Lung (tissue), 12 donors: Measurements from ENCODE around the gene PIM3. TPM values are rescaled to one million over a fixed set of nuclear protein-coding genes. Genes with fewer than 3 reads are reported as not detected.

ENCODE experiments used
- ATAC-seq: fragments of 200-7000 bp; cut with Tn5 transposase; one replicate; pipeline ENCODE4 v1.9.1; 2020; ENCODE audit warnings: moderate number of reproducible peaks; ENCODE audit not compliant: insufficient read depth, low FRiP score
- DNase-seq, 3 donors: peaks; one replicate each; pipeline ENCODE4 v3.0.0-alpha.2; 2013 to 2017
- H3K27ac ChIP-seq, 2 donors: one replicate each; pipeline ENCODE4 v1.5.1; 2013; ENCODE audit warnings: mild to moderate bottlenecking in 2 of 2, moderate library complexity in 2 of 2, control low read depth in 1 of 2, inconsistent platforms in 1 of 2, low read depth in 1 of 2, low read length in 1 of 2
- H3K27me3 ChIP-seq, 3 donors: one replicate each; pipeline ENCODE4 v1.5.1; 2013; ENCODE audit warnings: low read length in 2 of 3; ENCODE audit not compliant: control insufficient read depth in 3 of 3, insufficient read depth in 3 of 3
- H3K36me3 ChIP-seq, 4 donors: one replicate each; pipeline ENCODE4 v1.5.1; 2013; ENCODE audit warnings: low read length in 4 of 4, mild to moderate bottlenecking in 1 of 4, moderate library complexity in 1 of 4; ENCODE audit not compliant: control insufficient read depth in 4 of 4, insufficient read depth in 4 of 4
- H3K4me1 ChIP-seq, 5 donors: one replicate each; pipeline ENCODE4 v1.5.1; 2013; ENCODE audit warnings: low read length in 5 of 5, mild to moderate bottlenecking in 2 of 5, moderate library complexity in 1 of 5; ENCODE audit not compliant: control insufficient read depth in 5 of 5, insufficient read depth in 5 of 5
- H3K4me3 ChIP-seq: one replicate; pipeline ENCODE4 v1.5.1; 2013; ENCODE audit warnings: mild to moderate bottlenecking, control low read depth, moderate library complexity
- H3K9ac ChIP-seq, 2 donors: one replicate each; pipeline ENCODE4 v1.5.1; 2013; ENCODE audit warnings: low read length in 2 of 2, control low read depth in 1 of 2; ENCODE audit not compliant: insufficient read depth in 1 of 2
- H3K9me3 ChIP-seq, 4 donors: one replicate each; pipeline ENCODE4 v1.5.1; 2013; ENCODE audit warnings: low read length in 3 of 4, mild to moderate bottlenecking in 1 of 4, moderate library complexity in 1 of 4; ENCODE audit not compliant: control insufficient read depth in 4 of 4, insufficient read depth in 3 of 4
- CTCF ChIP-seq: IDR thresholded peaks from 2 replicates; pipeline ENCODE4 v1.5.1; 2012; ENCODE audit warnings: mild to moderate bottlenecking; ENCODE audit errors: control extremely low read depth, extremely low read depth
- WGBS, 2 donors: extraction: QIAGEN DNeasy Blood & Tissue Kit; methylation state at CpG; one replicate each; pipeline ENCODE4 v1.1.7; 2013; 5-methylcytosine and 5-hydroxymethylcytosine counted together
- polyA plus RNA-seq, 2 donors: library from polyadenylated mRNA; stranded (reverse); fragments of 200-250 nt; gene quantifications; one replicate each; pipeline ENCODE4 v1.2.1, GENCODE V29; 2013
- total RNA-seq, 2 donors: library from RNA; depleted of rRNA in 1 of 2; stranded (reverse); fragments of >200 nt in 1 of 2; gene quantifications; one replicate each; pipeline ENCODE4 v1.2.1, GENCODE V29; 2014 to 2021
- donor health status: control.
- donor health status: control.
- donor health status: Bipolar disorder and iron deficiency.
- donor health status: healthy.
- donor health status: DM: yes; HTN: yes; CAD: no.

Gene PIM3
- total and polyA plus RNA-seq, 4 donors: 99.0 to 238 (median 132) TPM

- no peaks in the 10 kb centered on the region for H3K27me3 ChIP-seq
- peak; percentile 17 for ATAC-seq
- peaks cover 0 to 41% (median 20%) of the 10 kb centered on the region in 5 donors for H3K4me1 ChIP-seq
- H3K9ac ChIP-seq: peak overlapping the region in 1 of 2 donors; percentile 25
- peaks cover 0 to 36% (median 8%) of the 10 kb centered on the region in 4 donors for H3K36me3 ChIP-seq
- 2 to 4% methylated on average over 35 to 70 of the region's 70 CpGs for WGBS, 2 donors
- no peak for TF ChIP-seq CTCF
- H3K4me3 ChIP-seq: peak overlapping the region; percentile 99
- peaks cover 0 to 3% (median 0%) of the 10 kb centered on the region in 4 donors for H3K9me3 ChIP-seq
- peak; percentile 88 to 90 (median 88) for DNase-seq
- peak overlapping the region; percentile 92 to 93 for H3K27ac ChIP-seq
These were observed 1.6 kb downstream of the PIM3 start for GRCh38 chr22:49962012-49962750.

GRCh38 chr22:49962751-49963646, 2.4 kb downstream of the PIM3 start:
- no peak overlapping the region for H3K9ac ChIP-seq
- peak in 1 of 3 donors; percentile 11 for DNase-seq
- H3K4me1 ChIP-seq: peaks cover 0 to 46% (median 20%) of the 10 kb centered on the region in 5 donors
- ATAC-seq: no peak
- H3K9me3 ChIP-seq: peaks cover 0 to 3% (median 0%) of the 10 kb centered on the region in 4 donors
- H3K36me3 ChIP-seq: peaks cover 0 to 36% (median 8%) of the 10 kb centered on the region in 4 donors
- H3K27me3 ChIP-seq: no peaks in the 10 kb centered on the region
- WGBS, 2 donors: 50 to 57% methylated on average over 51 to 63 of the region's 63 CpGs
- H3K27ac ChIP-seq: peak overlapping the region; percentile 87 to 90
- TF ChIP-seq CTCF: no peak
- H3K4me3 ChIP-seq: peak overlapping the region; percentile 61

- no peaks in the 10 kb centered on the region for H3K27me3 ChIP-seq
- H3K4me3 ChIP-seq: peak overlapping the region; percentile 61
- peaks cover 0 to 45% (median 20%) of the 10 kb centered on the region in 5 donors for H3K4me1 ChIP-seq
- no peak overlapping the region for H3K9ac ChIP-seq
- ATAC-seq (no peak), DNase-seq (no peak)
- 51 to 55% methylated on average over 6 of the region's 6 CpGs for WGBS, 2 donors
- peaks cover 0 to 36% (median 8%) of the 10 kb centered on the region in 4 donors for H3K36me3 ChIP-seq
- peaks cover 0 to 3% (median 0%) of the 10 kb centered on the region in 4 donors for H3K9me3 ChIP-seq
- no peak for TF ChIP-seq CTCF
- peak overlapping the region in 1 of 2 donors; percentile 90 for H3K27ac ChIP-seq
These were observed 3.1 kb downstream of the PIM3 start for GRCh38 chr22:49963647-49964026.
